ENCODE measurements around the gene DAB2.

Gene DAB2

GRCh38 chr5:39447968-39448367 lies 23.2 kb upstream of the DAB2 start:
- no peak for DNase-seq (ENCODE audit: low read depth)

- DNase-seq (ENCODE audit: low read depth) = no peak
These were observed 22.3 kb upstream of the DAB2 start for GRCh38 chr5:39447059-39447458.

GRCh38 chr5:39446231-39446630 lies 21.5 kb upstream of the DAB2 start:
- no peak for DNase-seq (ENCODE audit: low read depth)

GRCh38 chr5:39443911-39444310 lies 19.1 kb upstream of the DAB2 start:
- DNase-seq (ENCODE audit: low read depth) = no peak

GRCh38 chr5:39442991-39443390 lies 18.2 kb upstream of the DAB2 start:
- no peak for DNase-seq (ENCODE audit: low read depth)

- no peak for DNase-seq (ENCODE audit: low read depth)
These were observed 17.1 kb upstream of the DAB2 start for GRCh38 chr5:39441838-39442237.

- no peak for DNase-seq (ENCODE audit: low read depth)
These were observed 16.3 kb upstream of the DAB2 start for GRCh38 chr5:39440958-39441624.

GRCh38 chr5:39440192-39440957 lies 15.6 kb upstream of the DAB2 start:
- DNase-seq (ENCODE audit: low read depth) = no peak

- DNase-seq (ENCODE audit: low read depth) = no peak
These were observed 14.9 kb upstream of the DAB2 start for GRCh38 chr5:39439582-39440162.

- no peak for DNase-seq (ENCODE audit: low read depth)
These were observed 12.7 kb upstream of the DAB2 start for GRCh38 chr5:39437467-39437866.

GRCh38 chr5:39433848-39434247 lies 9.1 kb upstream of the DAB2 start:
- DNase-seq (ENCODE audit: low read depth) = no peak

GRCh38 chr5:39432696-39433530 lies 8.1 kb upstream of the DAB2 start:
- no peak for DNase-seq (ENCODE audit: low read depth)

- DNase-seq (ENCODE audit: low read depth) = no peak
These were observed 5.7 kb upstream of the DAB2 start for GRCh38 chr5:39430461-39430860.

- no peak for DNase-seq (ENCODE audit: low read depth)
These were observed 3.9 kb upstream of the DAB2 start for GRCh38 chr5:39428640-39429039.

GRCh38 chr5:39427633-39428032 lies 2.9 kb upstream of the DAB2 start:
- DNase-seq (ENCODE audit: low read depth) = no peak

- DNase-seq (ENCODE audit: low read depth) = no peak
These were observed 2.4 kb upstream of the DAB2 start for GRCh38 chr5:39427229-39427628.

GRCh38 chr5:39426746-39427105 lies 1.9 kb upstream of the DAB2 start:
- no peak for DNase-seq (ENCODE audit: low read depth)

GRCh38 chr5:39426051-39426745 lies 1.4 kb upstream of the DAB2 start:
- DNase-seq (ENCODE audit: low read depth) = no peak

GRCh38 chr5:39423331-39423751 lies 1.4 kb downstream of the DAB2 start:
- DNase-seq (ENCODE audit: low read depth) = no peak

GRCh38 chr5:39422728-39423285 lies 2.0 kb downstream of the DAB2 start:
- DNase-seq (ENCODE audit: low read depth) = no peak

- no peak for DNase-seq (ENCODE audit: low read depth)
These were observed 2.7 kb downstream of the DAB2 start for GRCh38 chr5:39422036-39422606.
